Peyer's patch (tissue), 4 donors: ENCODE results near the gene TPCN2. TPM values are rescaled to one million over a fixed set of nuclear protein-coding genes. Genes with fewer than 3 reads are reported as not detected.

ENCODE experiments used
- DNase-seq, 3 donors: peaks; one replicate each; pipeline ENCODE4 v3.0.0-alpha.2; 2017 to 2019
- H3K27ac ChIP-seq, 4 donors: fragments of 200-600 bp; sonication (generic); one replicate each; pipeline ENCODE4 v1.5.1; 2016 to 2019
- H3K27me3 ChIP-seq, 2 donors: fragments of 200-600 bp; sonication (generic); one replicate each; pipeline ENCODE4 v1.5.1; 2019
- H3K36me3 ChIP-seq, 3 donors: fragments of 200-600 bp; sonication (generic); one replicate each; pipeline ENCODE4 v1.5.1; 2016 to 2019
- H3K4me1 ChIP-seq, 4 donors: fragments of 200-600 bp; sonication (generic); one replicate each; pipeline ENCODE4 v1.5.1; 2016 to 2019
- H3K4me3 ChIP-seq, 4 donors: fragments of 200-600 bp; sonication (generic); 1 replicate in 3 of 4; 2 replicates in 1 of 4; pipeline ENCODE4 v1.5.1; 2016 to 2019; ENCODE audit warnings: mild to moderate bottlenecking in 1 of 4
- H3K9me3 ChIP-seq, 4 donors: fragments of 200-600 bp; sonication (generic); one replicate each; pipeline ENCODE4 v1.5.1; 2016 to 2019; ENCODE audit warnings: mild to moderate bottlenecking in 1 of 4
- POLR2A ChIP-seq, 2 donors: fragments of 450-650 bp; IDR thresholded peaks; one replicate each; pipeline ENCODE4 v1.5.1; 2017; ENCODE audit warnings: antibody characterized with exemption in 2 of 2, mild to moderate bottlenecking in 2 of 2, moderate library complexity in 2 of 2
- total RNA-seq, 4 donors: library from RNA; depleted of rRNA; stranded (reverse); fragments of >200 nt; gene quantifications; one replicate each; pipeline ENCODE4 v1.1.0, GENCODE V29; 2016
- TF ChIP-seq, protein P1 (sequence below), 6 experiments: fragments of 450-650 bp in 4 of 6; fragments of 200-600 bp in 2 of 6; sonication (generic) in 1 of 6; IDR thresholded peaks; one replicate each; pipeline ENCODE4 v1.5.1; 2017 to 2019; ENCODE audit warnings: antibody characterized with exemption in 6 of 6, mild to moderate bottlenecking in 3 of 6, moderate library complexity in 1 of 6

The TPCN2 gene
- total RNA-seq, 4 donors from 2014 or later, result 22.4 to 42.5 (median 33.0) TPM

DNA sequence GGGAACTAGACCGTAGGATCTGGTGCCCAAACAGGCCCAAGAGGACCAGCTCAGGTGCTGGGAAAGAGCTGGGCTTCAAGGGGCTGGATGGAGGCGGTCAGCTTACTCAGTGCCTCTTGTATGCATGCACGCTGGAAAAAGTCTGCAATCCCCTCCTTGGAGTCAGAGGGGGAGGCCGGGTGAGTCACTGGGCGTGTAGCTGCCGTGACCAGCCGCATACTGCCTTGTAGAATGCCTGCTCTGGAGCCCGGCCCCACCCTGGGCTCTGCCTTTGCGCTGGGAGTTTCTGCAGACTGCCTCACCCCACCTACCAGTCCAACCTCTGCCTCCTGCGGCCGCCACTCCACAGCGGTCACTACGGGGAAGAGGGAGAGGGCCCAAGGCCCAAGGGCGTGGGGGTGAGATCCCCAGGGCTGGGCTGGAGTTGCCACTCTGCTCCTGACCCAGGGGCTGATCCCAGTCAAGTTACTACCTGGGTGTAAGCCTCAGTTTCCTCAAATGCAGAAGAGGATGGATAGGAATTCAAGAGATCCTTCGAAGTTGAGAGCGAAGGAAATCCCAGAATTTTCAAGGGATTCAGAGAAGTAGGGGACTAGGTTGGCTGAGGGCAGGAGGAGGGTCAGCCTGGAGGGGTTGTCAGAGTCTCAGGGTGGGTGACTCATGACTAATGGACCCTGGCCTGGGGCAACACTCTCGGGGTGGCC is 39.8 kb upstream of the TPCN2 start:
- H3K27me3 ChIP-seq, result peaks cover 0 to 16% of the 10 kb centered on the region in 2 donors
- peaks cover 0 to 46% (median 0%) of the 10 kb centered on the region in 4 donors for H3K4me1 ChIP-seq

DNA sequence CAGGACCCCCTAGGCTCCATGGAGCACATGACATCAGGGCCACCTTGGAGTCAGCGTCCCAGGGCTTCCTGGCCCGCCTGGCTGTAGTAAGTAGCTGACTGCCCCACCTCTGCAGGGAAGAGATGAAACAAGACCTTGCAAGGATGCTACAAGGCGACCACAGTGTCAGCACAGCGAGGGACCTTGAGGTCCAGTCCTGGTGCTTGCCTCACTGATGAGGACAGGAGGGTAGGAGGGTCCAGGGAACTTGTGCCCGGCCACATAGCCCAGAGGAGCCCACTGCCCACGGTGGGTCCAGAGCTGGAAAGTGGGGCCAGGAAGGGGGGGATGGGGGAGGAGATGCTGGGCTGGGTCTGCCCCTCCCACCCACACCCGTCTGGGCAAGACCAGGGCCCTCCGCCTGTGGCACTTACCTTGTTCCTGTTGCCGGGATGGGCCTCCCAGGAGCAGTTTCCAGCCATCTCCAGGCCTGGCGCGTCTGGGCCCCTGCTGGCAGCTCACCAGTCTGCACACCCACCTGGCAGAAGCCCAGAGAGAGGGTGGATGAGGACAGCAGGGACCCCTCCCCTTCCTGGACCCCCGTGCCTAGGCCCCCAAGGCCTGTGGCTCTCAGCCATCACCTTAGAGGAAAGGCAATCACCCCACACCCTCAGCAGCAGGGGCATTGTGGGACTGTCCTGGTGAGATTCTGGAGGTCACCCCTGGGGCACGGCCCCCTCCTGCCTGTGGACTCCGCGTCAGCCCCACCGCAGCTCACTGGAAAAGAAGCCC is 39.1 kb upstream of the TPCN2 start:
- Histone ChIP-seq H3K27me3 (peaks cover 0 to 16% of the 10 kb centered on the region in 2 donors), H3K9me3 (no peaks in the 10 kb centered on the region), H3K36me3 (peaks cover 0 to 7% (median 0%) of the 10 kb centered on the region in 3 donors), H3K4me3 (peak overlapping the region in 1 of 4 donors; percentile 57), H3K27ac (peak overlapping the region; percentile 63 to 96 (median 78)), H3K4me1 (peaks cover 0 to 47% (median 0%) of the 10 kb centered on the region in 4 donors)
- DNase-seq, result peak in 1 of 3 donors; percentile 48
- TF ChIP-seq, protein P1, sequence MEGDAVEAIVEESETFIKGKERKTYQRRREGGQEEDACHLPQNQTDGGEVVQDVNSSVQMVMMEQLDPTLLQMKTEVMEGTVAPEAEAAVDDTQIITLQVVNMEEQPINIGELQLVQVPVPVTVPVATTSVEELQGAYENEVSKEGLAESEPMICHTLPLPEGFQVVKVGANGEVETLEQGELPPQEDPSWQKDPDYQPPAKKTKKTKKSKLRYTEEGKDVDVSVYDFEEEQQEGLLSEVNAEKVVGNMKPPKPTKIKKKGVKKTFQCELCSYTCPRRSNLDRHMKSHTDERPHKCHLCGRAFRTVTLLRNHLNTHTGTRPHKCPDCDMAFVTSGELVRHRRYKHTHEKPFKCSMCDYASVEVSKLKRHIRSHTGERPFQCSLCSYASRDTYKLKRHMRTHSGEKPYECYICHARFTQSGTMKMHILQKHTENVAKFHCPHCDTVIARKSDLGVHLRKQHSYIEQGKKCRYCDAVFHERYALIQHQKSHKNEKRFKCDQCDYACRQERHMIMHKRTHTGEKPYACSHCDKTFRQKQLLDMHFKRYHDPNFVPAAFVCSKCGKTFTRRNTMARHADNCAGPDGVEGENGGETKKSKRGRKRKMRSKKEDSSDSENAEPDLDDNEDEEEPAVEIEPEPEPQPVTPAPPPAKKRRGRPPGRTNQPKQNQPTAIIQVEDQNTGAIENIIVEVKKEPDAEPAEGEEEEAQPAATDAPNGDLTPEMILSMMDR (IDR thresholded peaks at IDR 0.05), result no peak
- no peak for TF ChIP-seq POLR2A (IDR thresholded peaks at IDR 0.05)

More for the DNA sequence above, 39.8 kb upstream of the TPCN2 start:
- DNase-seq, result peak; percentile 25 to 85 (median 70)
- peak overlapping the region in 1 of 4 donors; percentile 57 for H3K4me3 ChIP-seq
- peak overlapping the region; percentile 63 to 96 (median 78) for H3K27ac ChIP-seq
- peak in 1 of 2 donors; percentile 27 for TF ChIP-seq POLR2A (IDR thresholded peaks at IDR 0.05)
- TF ChIP-seq, protein P1 (IDR thresholded peaks at IDR 0.05), result no peak
- no peaks in the 10 kb centered on the region for H3K9me3 ChIP-seq
- H3K36me3 ChIP-seq, result peaks cover 0 to 7% (median 0%) of the 10 kb centered on the region in 3 donors

DNA sequence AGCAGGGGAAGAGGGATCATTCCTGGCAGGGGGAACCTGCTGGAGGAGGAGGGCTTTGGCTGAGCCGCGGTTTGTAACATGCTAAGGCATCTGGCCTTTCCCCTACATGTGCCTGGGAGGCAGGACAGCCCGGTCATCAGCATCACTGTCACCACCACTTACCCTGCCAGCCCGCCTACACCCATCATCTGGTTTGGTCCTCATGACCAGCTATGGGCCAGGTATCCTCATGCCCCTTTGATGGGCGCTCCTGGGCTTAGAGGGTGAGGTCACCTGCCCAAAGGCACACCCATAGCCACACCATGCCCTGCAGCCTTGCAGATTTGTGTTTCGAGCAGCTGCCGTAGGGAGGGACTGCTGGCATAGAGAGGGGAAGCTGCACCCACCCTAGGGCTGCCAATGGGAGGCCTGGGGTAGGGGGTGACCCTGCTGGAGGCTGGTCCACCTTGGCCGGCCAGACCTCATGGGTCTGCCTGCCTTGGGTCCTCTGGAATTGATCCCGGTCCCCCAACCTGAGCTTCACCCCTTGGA is 38.3 kb upstream of the TPCN2 start:
- H3K27ac ChIP-seq, result peak overlapping the region; percentile 63 to 96 (median 78)
- peak in 1 of 3 donors; percentile 32 for DNase-seq
- peaks cover 0 to 2% (median 0%) of the 10 kb centered on the region in 3 donors for H3K36me3 ChIP-seq
- H3K4me3 ChIP-seq, result peak overlapping the region; percentile 27 to 57 (median 39)
- no peak for TF ChIP-seq POLR2A (IDR thresholded peaks at IDR 0.05)
- TF ChIP-seq, protein P1 (IDR thresholded peaks at IDR 0.05), result no peak
- H3K27me3 ChIP-seq, result peaks cover 0 to 16% of the 10 kb centered on the region in 2 donors
- H3K4me1 ChIP-seq, result peaks cover 0 to 52% (median 0%) of the 10 kb centered on the region in 4 donors
- no peaks in the 10 kb centered on the region for H3K9me3 ChIP-seq

DNA sequence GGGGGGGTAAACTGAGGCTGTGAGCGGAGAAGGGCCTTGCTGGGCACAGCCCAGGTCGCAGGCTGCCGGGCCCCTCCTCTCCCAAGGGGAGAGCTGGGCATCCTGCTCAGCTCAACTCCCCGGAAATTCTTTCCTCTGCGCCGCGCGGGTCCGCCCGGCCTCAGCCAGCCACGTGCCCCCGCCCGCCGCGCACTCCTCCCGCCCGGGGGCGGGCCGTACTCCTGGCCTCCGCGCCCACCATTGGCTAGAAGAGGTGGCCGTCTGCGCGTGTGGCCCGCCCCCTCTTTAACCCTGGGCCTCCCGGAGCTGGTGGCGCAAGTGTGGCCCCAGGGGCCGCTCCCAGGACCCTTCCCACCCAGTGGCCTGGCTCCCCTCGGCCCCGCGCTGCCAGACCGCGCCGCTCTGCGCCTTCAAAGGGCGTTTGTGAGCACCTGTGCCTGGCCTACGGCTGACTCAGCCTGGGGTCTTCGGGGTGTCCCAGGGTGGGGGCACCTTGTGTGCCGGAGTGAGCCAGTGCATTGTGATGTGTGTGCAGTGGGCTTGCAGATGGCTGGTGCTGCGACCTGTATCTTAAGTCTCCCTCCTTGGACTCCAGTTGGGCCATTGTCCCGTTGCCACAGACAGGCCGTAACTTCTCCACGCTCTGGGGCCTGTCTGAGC is 37.6 kb upstream of the TPCN2 start:
- H3K9me3 ChIP-seq, result no peaks in the 10 kb centered on the region
- H3K27me3 ChIP-seq, result peaks cover 0 to 16% of the 10 kb centered on the region in 2 donors
- no peaks in the 10 kb centered on the region for H3K36me3 ChIP-seq
- H3K4me1 ChIP-seq, result peaks cover 0 to 52% (median 0%) of the 10 kb centered on the region in 4 donors
- peak overlapping the region; percentile 72 to 96 (median 79) for H3K27ac ChIP-seq
- peak in 2 of 3 donors; percentile 69 to 75 for DNase-seq
- TF ChIP-seq, protein P1 (IDR thresholded peaks at IDR 0.05), result no peak
- TF ChIP-seq POLR2A (IDR thresholded peaks at IDR 0.05), result no peak
- peak overlapping the region; percentile 27 to 57 (median 39) for H3K4me3 ChIP-seq

DNA sequence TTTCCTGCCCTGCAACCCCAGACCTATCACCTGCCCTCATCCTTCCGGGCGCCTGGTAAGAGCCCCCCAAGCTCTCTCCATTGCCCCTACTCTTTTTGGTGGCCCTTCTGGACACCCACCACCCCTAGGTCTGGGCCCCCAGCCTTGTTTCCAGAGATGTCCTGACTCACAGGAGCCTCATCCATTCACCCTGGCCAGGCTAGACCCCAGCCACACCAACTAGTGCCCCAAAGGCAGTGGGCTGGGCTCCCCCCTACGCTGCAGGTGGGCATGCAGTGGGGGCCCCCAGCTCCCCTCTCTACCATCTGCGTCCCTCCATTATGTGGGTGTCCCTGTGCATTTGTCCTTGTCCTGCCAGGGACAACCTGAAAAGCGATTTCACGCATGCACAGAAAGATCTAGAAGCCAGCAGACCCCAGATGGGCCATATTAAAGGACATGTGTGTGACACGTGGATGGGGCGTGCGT is 37.1 kb upstream of the TPCN2 start:
- H3K27me3 ChIP-seq, result peaks cover 0 to 16% of the 10 kb centered on the region in 2 donors
- H3K4me3 ChIP-seq, result peak overlapping the region; percentile 27 to 57 (median 39)
- peaks cover 0 to 52% (median 0%) of the 10 kb centered on the region in 4 donors for H3K4me1 ChIP-seq

More for the DNA sequence above, 37.1 kb upstream of the TPCN2 start:
- peak in 1 of 3 donors; percentile 34 for DNase-seq
- Histone ChIP-seq H3K36me3 (no peaks in the 10 kb centered on the region), H3K27ac (peak overlapping the region; percentile 72 to 96 (median 79)), H3K9me3 (no peaks in the 10 kb centered on the region)
- TF ChIP-seq, protein P1 (IDR thresholded peaks at IDR 0.05), result no peak
- TF ChIP-seq POLR2A (IDR thresholded peaks at IDR 0.05), result no peak
